ENCODE measurements around the gene AKAP6.

AKAP6 gene

DNA sequence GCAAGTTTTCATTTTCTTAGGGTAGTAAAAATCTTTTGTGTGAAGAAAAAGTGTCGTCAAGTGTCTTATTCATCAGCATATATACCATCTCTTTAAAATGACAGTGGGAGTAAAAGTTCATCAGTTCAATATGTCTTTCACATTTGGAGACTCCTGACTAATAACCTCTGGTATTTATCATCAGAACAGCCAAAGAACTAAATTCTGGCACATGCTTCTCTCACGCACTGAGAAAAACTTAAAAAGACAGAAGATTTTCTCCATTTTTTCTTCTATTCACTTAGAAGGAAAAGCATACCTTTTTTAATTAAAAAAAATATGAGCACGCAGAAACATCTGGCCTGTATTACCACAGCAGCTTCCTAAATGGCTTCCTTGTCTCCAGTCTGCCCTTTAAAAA, 265.7 kb downstream of the AKAP6 start:
- Histone ChIP-seq H3K27ac (ENCODE audit: low read length) (no peak overlapping the region), H3K9me3 (ENCODE audit: control insufficient read depth in 1 of 2, low read length in 2 of 2) (no peaks in the 10 kb centered on the region), H3K27me3 (ENCODE audit: low read depth, low read length) (no peaks in the 10 kb centered on the region), H3K36me3 (ENCODE audit: control insufficient read depth in 1 of 2, insufficient read depth in 2 of 2, low read length in 2 of 2) (no peaks in the 10 kb centered on the region), H3K4me3 (ENCODE audit: low read depth in 1 of 2, low read length in 2 of 2) (no peak overlapping the region), H3K4me1 (ENCODE audit: control insufficient read depth in 1 of 2, insufficient read depth in 2 of 2, low read length in 2 of 2) (no peaks in the 10 kb centered on the region)

DNA sequence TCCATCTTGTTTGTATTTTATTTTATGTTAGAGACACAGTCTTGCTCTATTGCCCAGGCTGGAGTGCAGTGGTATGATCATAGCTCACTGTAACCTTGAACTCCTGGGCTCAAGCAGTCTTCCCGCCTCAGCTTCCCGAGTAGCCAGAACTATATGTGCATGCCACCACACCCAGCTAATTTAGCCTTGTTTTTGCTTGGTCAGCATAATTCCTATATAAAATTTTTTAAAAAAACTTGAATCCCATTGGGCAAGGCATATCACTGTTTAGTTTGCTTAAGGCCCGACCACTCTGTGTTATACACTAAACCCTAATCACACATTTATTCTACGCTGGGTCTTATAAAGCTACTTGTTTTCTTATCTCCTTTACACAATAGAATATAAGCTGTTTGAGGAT, 266.4 kb downstream of the AKAP6 start:
- no peak overlapping the region for H3K27ac ChIP-seq (ENCODE audit: low read length)
- no peaks in the 10 kb centered on the region for H3K27me3 ChIP-seq (ENCODE audit: low read depth, low read length)

DNA sequence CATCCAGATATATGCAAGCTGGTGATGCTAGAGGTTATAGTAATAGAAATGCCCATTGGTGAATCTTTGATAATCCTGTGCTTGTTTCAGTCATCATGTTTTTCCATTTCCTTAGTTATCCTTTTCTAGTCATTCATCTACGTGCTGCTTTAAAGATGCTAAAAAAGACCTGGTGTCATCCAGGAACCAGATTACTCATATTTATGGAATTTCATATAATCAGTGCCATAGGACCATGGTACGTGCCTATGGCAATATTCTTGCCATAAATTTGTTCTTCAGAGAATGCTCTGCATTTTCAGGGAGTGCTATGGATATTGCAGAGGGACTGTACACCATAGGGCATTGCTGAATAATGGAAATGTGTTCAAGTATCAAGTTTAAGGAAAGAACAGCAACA, 267.3 kb downstream of the AKAP6 start:
- Histone ChIP-seq H3K9me3 (ENCODE audit: control insufficient read depth in 1 of 2, low read length in 2 of 2) (no peaks in the 10 kb centered on the region), H3K27me3 (ENCODE audit: low read depth, low read length) (no peaks in the 10 kb centered on the region), H3K36me3 (ENCODE audit: control insufficient read depth in 1 of 2, insufficient read depth in 2 of 2, low read length in 2 of 2) (no peaks in the 10 kb centered on the region), H3K27ac (ENCODE audit: low read length) (no peak overlapping the region), H3K4me1 (ENCODE audit: control insufficient read depth in 1 of 2, insufficient read depth in 2 of 2, low read length in 2 of 2) (no peaks in the 10 kb centered on the region), H3K4me3 (ENCODE audit: low read depth in 1 of 2, low read length in 2 of 2) (no peak overlapping the region)

More for the DNA sequence above, 266.4 kb downstream of the AKAP6 start:
- Histone ChIP-seq H3K36me3 (ENCODE audit: control insufficient read depth in 1 of 2, insufficient read depth in 2 of 2, low read length in 2 of 2) (no peaks in the 10 kb centered on the region), H3K4me1 (ENCODE audit: control insufficient read depth in 1 of 2, insufficient read depth in 2 of 2, low read length in 2 of 2) (no peaks in the 10 kb centered on the region), H3K9me3 (ENCODE audit: control insufficient read depth in 1 of 2, low read length in 2 of 2) (no peaks in the 10 kb centered on the region), H3K4me3 (ENCODE audit: low read depth in 1 of 2, low read length in 2 of 2) (no peak overlapping the region)

DNA sequence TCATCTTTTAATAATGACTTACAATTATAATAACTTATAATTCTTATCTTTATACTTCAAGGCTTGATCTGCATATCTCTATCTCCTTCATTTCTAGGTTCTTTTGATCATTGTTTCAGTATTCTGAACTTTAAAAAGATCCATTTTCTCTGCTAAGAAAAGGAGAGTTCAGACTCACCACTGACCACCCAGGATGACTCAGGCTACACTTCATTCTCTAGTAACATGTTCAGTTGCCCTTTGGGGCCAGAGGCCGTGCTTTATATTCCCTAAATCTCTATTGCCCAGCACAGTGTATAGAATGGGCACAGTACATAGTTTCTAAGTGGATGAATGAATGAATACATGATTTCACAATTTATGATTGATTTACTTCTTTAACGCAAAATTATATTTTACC, 268.7 kb downstream of the AKAP6 start:
- peaks cover 0 to 4% of the 10 kb centered on the region in 2 donors for H3K4me1 ChIP-seq (ENCODE audit: control insufficient read depth in 1 of 2, insufficient read depth in 2 of 2, low read length in 2 of 2)
- H3K9me3 ChIP-seq (ENCODE audit: control insufficient read depth in 1 of 2, low read length in 2 of 2) = no peaks in the 10 kb centered on the region
- no peaks in the 10 kb centered on the region for H3K27me3 ChIP-seq (ENCODE audit: low read depth, low read length)
- no peak overlapping the region for H3K4me3 ChIP-seq (ENCODE audit: low read depth in 1 of 2, low read length in 2 of 2)
- H3K27ac ChIP-seq (ENCODE audit: low read length) = no peak overlapping the region
- H3K36me3 ChIP-seq (ENCODE audit: control insufficient read depth in 1 of 2, insufficient read depth in 2 of 2, low read length in 2 of 2) = no peaks in the 10 kb centered on the region

DNA sequence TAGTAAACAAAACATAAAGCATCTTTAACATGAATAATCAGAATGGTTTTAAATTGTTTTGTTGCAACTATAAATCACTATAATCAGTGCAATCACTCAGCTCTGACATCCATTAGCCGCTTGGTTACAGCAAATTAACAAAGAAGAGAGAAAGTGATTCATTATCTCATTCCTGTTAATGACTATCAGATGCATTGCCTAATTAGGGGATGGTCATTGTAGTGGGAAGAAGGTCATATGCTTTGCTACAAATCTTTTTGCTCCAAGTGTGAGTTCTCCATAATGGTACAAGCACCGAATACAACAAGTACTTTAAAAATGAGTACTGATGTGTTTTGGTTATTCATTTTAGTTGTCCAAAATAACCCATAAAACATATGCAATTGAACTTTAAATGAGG, 272.0 kb downstream of the AKAP6 start:
- Histone ChIP-seq H3K27me3 (ENCODE audit: low read depth, low read length) (no peaks in the 10 kb centered on the region), H3K4me3 (ENCODE audit: low read depth in 1 of 2, low read length in 2 of 2) (no peak overlapping the region), H3K9me3 (ENCODE audit: control insufficient read depth in 1 of 2, low read length in 2 of 2) (no peaks in the 10 kb centered on the region), H3K27ac (ENCODE audit: low read length) (no peak overlapping the region), H3K36me3 (ENCODE audit: control insufficient read depth in 1 of 2, insufficient read depth in 2 of 2, low read length in 2 of 2) (no peaks in the 10 kb centered on the region), H3K4me1 (ENCODE audit: control insufficient read depth in 1 of 2, insufficient read depth in 2 of 2, low read length in 2 of 2) (peaks cover 0 to 4% of the 10 kb centered on the region in 2 donors)

DNA sequence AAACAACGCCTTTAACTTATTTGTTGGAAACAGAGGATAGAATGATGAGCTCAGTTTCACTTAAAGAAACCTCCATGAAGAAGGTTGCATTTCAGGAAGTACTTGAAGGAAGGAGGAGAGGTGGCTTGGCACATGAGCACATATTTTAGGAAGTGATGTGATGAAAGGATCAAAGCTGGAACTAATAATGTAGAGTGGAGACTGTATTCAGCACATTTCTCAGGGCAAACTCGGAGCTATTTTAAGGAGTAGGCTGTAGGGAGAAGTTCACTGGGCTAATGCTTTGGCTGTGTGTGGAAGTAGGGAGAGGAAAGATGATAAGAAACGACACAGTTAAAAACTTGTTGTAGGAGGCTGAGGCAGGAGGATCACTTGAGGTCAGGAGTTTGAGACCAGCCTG, 272.8 kb downstream of the AKAP6 start:
- Histone ChIP-seq H3K27ac (ENCODE audit: low read length) (no peak overlapping the region), H3K4me3 (ENCODE audit: low read depth in 1 of 2, low read length in 2 of 2) (no peak overlapping the region), H3K4me1 (ENCODE audit: control insufficient read depth in 1 of 2, insufficient read depth in 2 of 2, low read length in 2 of 2) (peaks cover 0 to 4% of the 10 kb centered on the region in 2 donors), H3K9me3 (ENCODE audit: control insufficient read depth in 1 of 2, low read length in 2 of 2) (no peaks in the 10 kb centered on the region), H3K36me3 (ENCODE audit: control insufficient read depth in 1 of 2, insufficient read depth in 2 of 2, low read length in 2 of 2) (no peaks in the 10 kb centered on the region), H3K27me3 (ENCODE audit: low read depth, low read length) (no peaks in the 10 kb centered on the region)

DNA sequence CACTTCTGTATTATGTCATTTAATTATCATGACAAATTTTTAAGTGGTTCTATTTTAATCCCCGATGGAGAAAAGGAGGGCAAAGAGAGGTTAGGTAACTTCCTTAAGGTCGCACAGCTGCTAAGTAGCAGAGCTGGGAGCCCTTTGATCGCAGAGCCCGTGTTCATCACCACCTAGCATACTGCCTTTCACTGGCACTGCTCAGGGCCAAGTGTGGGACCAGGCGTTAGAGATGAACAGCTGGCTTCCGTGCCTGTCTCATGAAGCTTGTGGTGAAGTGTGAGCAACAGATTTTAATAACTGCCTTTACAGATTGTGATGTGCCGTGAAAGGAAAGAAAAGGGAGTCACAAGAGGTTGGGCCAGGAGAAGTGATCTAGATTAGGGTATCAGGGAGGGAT, 273.6 kb downstream of the AKAP6 start:
- no peaks in the 10 kb centered on the region for H3K36me3 ChIP-seq (ENCODE audit: control insufficient read depth in 1 of 2, insufficient read depth in 2 of 2, low read length in 2 of 2)
- H3K27me3 ChIP-seq (ENCODE audit: low read depth, low read length) = no peaks in the 10 kb centered on the region
- no peak overlapping the region for H3K27ac ChIP-seq (ENCODE audit: low read length)
- H3K4me1 ChIP-seq (ENCODE audit: control insufficient read depth in 1 of 2, insufficient read depth in 2 of 2, low read length in 2 of 2) = peaks cover 0 to 4% of the 10 kb centered on the region in 2 donors
- H3K9me3 ChIP-seq (ENCODE audit: control insufficient read depth in 1 of 2, low read length in 2 of 2) = no peaks in the 10 kb centered on the region
- H3K4me3 ChIP-seq (ENCODE audit: low read depth in 1 of 2, low read length in 2 of 2) = no peak overlapping the region

DNA sequence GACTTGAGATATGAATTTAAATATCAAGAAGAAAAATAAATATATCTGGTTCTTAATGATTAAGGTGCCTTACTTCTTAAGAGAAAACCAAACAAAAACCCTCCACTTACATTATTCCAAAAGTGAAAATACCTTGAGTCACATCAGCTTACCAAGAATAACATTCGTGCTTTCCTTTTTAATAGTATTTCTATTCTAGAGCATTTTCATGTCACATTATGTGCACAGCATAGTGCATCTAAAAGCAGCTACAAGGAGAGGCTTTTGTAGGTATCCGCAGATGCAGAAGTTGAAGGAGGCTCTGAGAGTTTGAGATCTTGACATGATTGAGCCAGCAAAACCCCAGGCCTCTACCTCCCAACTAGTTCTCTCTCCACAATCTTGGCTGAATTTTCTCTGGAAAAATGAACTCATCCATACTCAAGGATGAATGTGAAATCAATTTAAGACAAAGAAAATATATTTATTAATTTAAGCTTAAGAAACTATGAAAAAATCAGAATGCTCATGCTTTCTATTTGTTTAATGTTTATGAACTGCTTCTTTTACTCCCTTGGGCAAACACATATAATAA, 275.0 kb downstream of the AKAP6 start:
- peaks cover 0 to 4% of the 10 kb centered on the region in 2 donors for H3K4me1 ChIP-seq (ENCODE audit: control insufficient read depth in 1 of 2, insufficient read depth in 2 of 2, low read length in 2 of 2)
- H3K4me3 ChIP-seq (ENCODE audit: low read depth in 1 of 2, low read length in 2 of 2) = no peak overlapping the region

DNA sequence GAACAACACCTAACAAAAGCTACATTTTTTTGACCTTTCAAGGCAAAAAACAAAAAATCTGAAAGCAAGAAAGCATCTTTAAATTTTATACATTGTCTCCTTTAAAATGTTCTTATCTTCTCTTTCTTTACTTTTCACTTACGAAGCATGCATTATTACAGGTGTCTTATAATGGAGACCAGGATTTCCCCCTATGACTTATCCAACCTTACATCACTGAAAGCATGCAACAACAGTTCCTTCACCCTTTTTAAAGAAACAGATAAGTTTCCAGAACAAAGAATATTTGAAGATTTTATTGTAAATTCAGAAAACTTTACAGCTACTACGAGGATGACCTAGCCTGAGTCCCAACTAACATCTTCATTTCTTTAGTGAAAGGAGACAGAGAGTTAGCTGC, 277.2 kb downstream of the AKAP6 start:
- H3K4me1 ChIP-seq (ENCODE audit: control insufficient read depth in 1 of 2, insufficient read depth in 2 of 2, low read length in 2 of 2) = peaks cover 0 to 4% of the 10 kb centered on the region in 2 donors
- H3K36me3 ChIP-seq (ENCODE audit: control insufficient read depth in 1 of 2, insufficient read depth in 2 of 2, low read length in 2 of 2) = no peaks in the 10 kb centered on the region
- H3K27ac ChIP-seq (ENCODE audit: low read length) = no peak overlapping the region
- no peaks in the 10 kb centered on the region for H3K9me3 ChIP-seq (ENCODE audit: control insufficient read depth in 1 of 2, low read length in 2 of 2)
- H3K27me3 ChIP-seq (ENCODE audit: low read depth, low read length) = no peaks in the 10 kb centered on the region
- H3K4me3 ChIP-seq (ENCODE audit: low read depth in 1 of 2, low read length in 2 of 2) = no peak overlapping the region

More for the DNA sequence above, 275.0 kb downstream of the AKAP6 start:
- Histone ChIP-seq H3K36me3 (ENCODE audit: control insufficient read depth in 1 of 2, insufficient read depth in 2 of 2, low read length in 2 of 2) (no peaks in the 10 kb centered on the region), H3K27me3 (ENCODE audit: low read depth, low read length) (no peaks in the 10 kb centered on the region), H3K9me3 (ENCODE audit: control insufficient read depth in 1 of 2, low read length in 2 of 2) (no peaks in the 10 kb centered on the region), H3K27ac (ENCODE audit: low read length) (no peak overlapping the region)

DNA sequence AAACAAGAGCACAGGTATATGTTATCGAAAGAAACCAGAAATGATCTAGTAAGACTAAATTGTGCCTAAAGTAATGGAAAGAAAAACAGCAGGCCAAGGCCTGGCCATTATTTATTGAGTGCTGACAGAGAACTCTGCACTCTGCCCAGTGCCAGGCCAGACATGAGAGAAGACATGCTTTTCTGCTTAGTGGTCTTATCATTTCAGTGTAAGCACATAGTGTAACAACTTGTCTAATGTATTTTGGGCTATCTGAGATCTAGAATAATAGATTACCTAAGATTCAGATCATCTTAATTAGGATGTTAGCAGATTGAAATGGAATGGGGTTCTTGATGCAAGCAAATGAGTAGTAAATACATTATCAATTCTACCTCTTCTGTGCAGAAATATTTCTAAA, 278.3 kb downstream of the AKAP6 start:
- Histone ChIP-seq H3K27me3 (ENCODE audit: low read depth, low read length) (no peaks in the 10 kb centered on the region), H3K4me1 (ENCODE audit: control insufficient read depth in 1 of 2, insufficient read depth in 2 of 2, low read length in 2 of 2) (no peaks in the 10 kb centered on the region), H3K4me3 (ENCODE audit: low read depth in 1 of 2, low read length in 2 of 2) (no peak overlapping the region), H3K36me3 (ENCODE audit: control insufficient read depth in 1 of 2, insufficient read depth in 2 of 2, low read length in 2 of 2) (no peaks in the 10 kb centered on the region), H3K9me3 (ENCODE audit: control insufficient read depth in 1 of 2, low read length in 2 of 2) (no peaks in the 10 kb centered on the region), H3K27ac (ENCODE audit: low read length) (no peak overlapping the region)

DNA sequence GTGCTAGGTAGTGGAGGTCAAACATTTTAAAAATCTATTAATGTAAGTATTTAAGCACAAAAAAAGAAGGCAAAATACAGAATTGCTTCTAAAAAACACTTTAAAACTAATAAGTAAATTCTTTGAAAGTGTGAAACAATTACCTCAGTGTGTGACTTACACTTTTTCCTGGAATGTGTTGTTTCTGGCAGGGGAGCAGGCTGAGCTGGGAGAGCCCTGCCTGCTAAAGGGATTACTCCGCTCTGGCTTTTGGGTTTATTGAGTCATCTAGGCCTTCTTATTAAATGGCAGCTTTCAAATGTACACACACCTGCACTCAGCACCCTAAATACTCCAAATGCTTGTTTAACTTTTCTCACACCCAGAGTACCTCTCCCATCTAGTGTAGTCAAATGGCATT, 279.8 kb downstream of the AKAP6 start:
- Histone ChIP-seq H3K9me3 (ENCODE audit: control insufficient read depth in 1 of 2, low read length in 2 of 2) (no peaks in the 10 kb centered on the region), H3K36me3 (ENCODE audit: control insufficient read depth in 1 of 2, insufficient read depth in 2 of 2, low read length in 2 of 2) (no peaks in the 10 kb centered on the region), H3K4me1 (ENCODE audit: control insufficient read depth in 1 of 2, insufficient read depth in 2 of 2, low read length in 2 of 2) (no peaks in the 10 kb centered on the region), H3K4me3 (ENCODE audit: low read depth in 1 of 2, low read length in 2 of 2) (no peak overlapping the region), H3K27me3 (ENCODE audit: low read depth, low read length) (no peaks in the 10 kb centered on the region), H3K27ac (ENCODE audit: low read length) (no peak overlapping the region)

DNA sequence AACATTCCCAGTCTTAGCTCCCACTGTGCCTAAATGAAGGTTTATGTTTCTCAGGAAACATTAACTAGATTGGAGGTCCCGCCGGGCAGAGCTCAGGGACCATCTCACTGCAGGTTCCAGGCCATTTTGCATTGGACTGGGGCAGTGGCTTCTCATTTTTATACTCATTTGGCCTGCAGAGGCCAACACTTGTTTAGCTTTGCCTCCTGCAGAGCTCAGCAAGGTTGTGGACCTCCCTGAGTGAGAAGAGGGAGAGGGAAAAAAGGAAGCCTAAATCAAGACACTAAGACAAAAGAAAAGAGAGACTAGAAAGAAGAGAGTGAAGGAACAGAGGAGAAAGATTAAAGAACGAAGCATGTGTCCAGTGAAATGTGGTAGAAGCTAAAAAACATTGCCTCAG, 280.3 kb downstream of the AKAP6 start:
- Histone ChIP-seq H3K4me3 (ENCODE audit: low read depth in 1 of 2, low read length in 2 of 2) (no peak overlapping the region), H3K4me1 (ENCODE audit: control insufficient read depth in 1 of 2, insufficient read depth in 2 of 2, low read length in 2 of 2) (no peaks in the 10 kb centered on the region), H3K36me3 (ENCODE audit: control insufficient read depth in 1 of 2, insufficient read depth in 2 of 2, low read length in 2 of 2) (no peaks in the 10 kb centered on the region), H3K27me3 (ENCODE audit: low read depth, low read length) (no peaks in the 10 kb centered on the region), H3K9me3 (ENCODE audit: control insufficient read depth in 1 of 2, low read length in 2 of 2) (no peaks in the 10 kb centered on the region), H3K27ac (ENCODE audit: low read length) (no peak overlapping the region)
